Endothelial cell of umbilical vein (primary cell): ENCODE results near the gene VSIG10L2. TPM values are rescaled to one million over a fixed set of nuclear protein-coding genes. Genes with fewer than 3 reads are reported as not detected.

ENCODE experiments used
- BruUV-seq: library from RNA; stranded (reverse); fragments of 400-500 nt; replicated peaks from 2 replicates; lab custom pipeline; 2021; lab: Mats Ljungman, UMichigan
- CTCF ChIA-PET: fragments of 300-600, 350-600 bp; sonication (Branson Sonifier 250); formaldehyde crosslinking; loops from one replicate; lab custom pipeline; 2021; ENCODE audit warnings: antibody characterized with exemption, inconsistent platforms; lab: Charles Lee
- POLR2A ChIA-PET: fragments of 300-600, 350-600 bp; sonication (Branson Sonifier 250); formaldehyde crosslinking; loops from one replicate; lab custom pipeline; 2021; ENCODE audit warnings: antibody characterized with exemption, inconsistent platforms; lab: Charles Lee
- DNase-seq: peaks from one replicate; pipeline ENCODE4 v3.0.0-alpha.2; 2011; ENCODE audit warnings: low read depth, low spot score
- FAIRE-seq: peaks from 2 replicates; lab custom pipeline; 2011; peaks lifted over from hg19 to GRCh38; lab: Jason Lieb, UNC
- H2AFZ ChIP-seq: 2 replicates; pipeline ENCODE4 v1.6.0; 2012; ENCODE audit warnings: low read depth, low read length, control low read depth, inconsistent platforms
- H3K27ac ChIP-seq: 2 replicates; pipeline ENCODE4 v1.5.1; 2011; ENCODE audit warnings: low read depth, mild to moderate bottlenecking, control low read depth, low read length, moderate library complexity; ENCODE audit not compliant: insufficient read depth
- H3K27me3 ChIP-seq, 2 experiments: 2 replicates each; pipeline versions ENCODE4 v1.6.0 to v1.6.1; 2011; ENCODE audit warnings: low read length in 2 of 2, mixed read lengths in 1 of 2; ENCODE audit not compliant: control insufficient read depth in 2 of 2, insufficient read depth in 2 of 2
- H3K36me3 ChIP-seq, 2 experiments: 2 replicates in 1 of 2; 3 replicates in 1 of 2; pipeline ENCODE4 v1.5.1; 2011; ENCODE audit warnings: low read length in 2 of 2, mild to moderate bottlenecking in 1 of 2, moderate library complexity in 1 of 2; ENCODE audit not compliant: control insufficient read depth in 2 of 2, insufficient read depth in 2 of 2; ENCODE audit errors: extremely low read depth in 1 of 2
- H3K4me1 ChIP-seq: 3 replicates; pipeline ENCODE4 v1.5.1; 2011; ENCODE audit warnings: mild to moderate bottlenecking, low read length; ENCODE audit not compliant: control insufficient read depth, insufficient read depth; ENCODE audit errors: extremely low read depth
- H3K4me2 ChIP-seq: 2 replicates; pipeline ENCODE4 v1.6.1; 2011; ENCODE audit warnings: low read length, control low read depth, mixed read lengths; ENCODE audit not compliant: insufficient read depth
- H3K4me3 ChIP-seq, 3 experiments: fragments of 200-600 bp in 1 of 3; sonication (generic), shearing (Covaris generic) in 1 of 3; replicated peaks in 1 of 3; 2 replicates each; pipeline ENCODE4 v1.5.1; 2011 to 2016; ENCODE audit warnings: control low read depth in 3 of 3, low read length in 3 of 3, mild to moderate bottlenecking in 2 of 3, inconsistent platforms in 1 of 3, low read depth in 1 of 3, moderate library complexity in 1 of 3; ENCODE audit not compliant: insufficient read depth in 1 of 3
- H3K79me2 ChIP-seq: 2 replicates; pipeline ENCODE4 v1.6.0; 2012; ENCODE audit warnings: low read length, inconsistent platforms; ENCODE audit not compliant: control insufficient read depth, insufficient read depth
- H3K9ac ChIP-seq: replicated peaks from 2 replicates; pipeline ENCODE3; 2011; ENCODE audit warnings: low read length, control low read depth; ENCODE audit not compliant: insufficient read depth; ENCODE audit errors: extremely low read depth
- H3K9me1 ChIP-seq: replicated peaks from 3 replicates; pipeline ENCODE4 v1.6.0; 2011; ENCODE audit warnings: mild to moderate bottlenecking, low read length; ENCODE audit not compliant: control insufficient read depth, insufficient read depth; ENCODE audit errors: extremely low read depth
- H3K9me3 ChIP-seq: replicated peaks from 2 replicates; pipeline ENCODE4 v1.5.1; 2012; ENCODE audit warnings: low read length, inconsistent platforms; ENCODE audit not compliant: control insufficient read depth, insufficient read depth
- H4K20me1 ChIP-seq: replicated peaks from 2 replicates; pipeline ENCODE3; 2011; ENCODE audit warnings: mild to moderate bottlenecking, low read length; ENCODE audit not compliant: control insufficient read depth, insufficient read depth; ENCODE audit errors: extremely low read depth
- EZH2 ChIP-seq: IDR thresholded peaks from 2 replicates; pipeline ENCODE4 v1.6.1; 2012; ENCODE audit warnings: borderline replicate concordance, low read depth, mild to moderate bottlenecking, moderate library complexity, low read length, inconsistent platforms; ENCODE audit not compliant: severe bottlenecking
- FOS ChIP-seq: IDR thresholded peaks from 2 replicates; pipeline ENCODE4 v1.6.1; 2011; ENCODE audit warnings: mild to moderate bottlenecking, low read length, moderate library complexity, borderline replicate concordance; ENCODE audit not compliant: insufficient read depth
- GATA2 ChIP-seq: IDR thresholded peaks from 2 replicates; pipeline ENCODE4 v1.7.0; 2011; ENCODE audit warnings: low read depth, mild to moderate bottlenecking, moderate library complexity, mixed read lengths, low read length; ENCODE audit not compliant: insufficient read length, insufficient read depth
- JUN ChIP-seq: IDR thresholded peaks from 2 replicates; pipeline ENCODE4 v1.6.1; 2011; ENCODE audit warnings: borderline replicate concordance, low read depth; ENCODE audit not compliant: insufficient read length, insufficient read depth
- MAX ChIP-seq: IDR thresholded peaks from 2 replicates; pipeline ENCODE4 v1.6.1; 2011; ENCODE audit not compliant: insufficient read depth, insufficient read length
- MYC ChIP-seq: IDR thresholded peaks from one replicate; pipeline ENCODE4 v1.6.1; 2011; ENCODE audit warnings: mild to moderate bottlenecking, low read depth, low read length
- POLR2A ChIP-seq: IDR thresholded peaks from 2 replicates; pipeline ENCODE4 v1.6.1; 2012; ENCODE audit warnings: low read depth, mild to moderate bottlenecking, control low read depth, low read length
- POLR2AphosphoS5 ChIP-seq: IDR thresholded peaks from 2 replicates; pipeline ENCODE4 v1.6.1; 2012; ENCODE audit warnings: low read depth, mild to moderate bottlenecking, control low read depth, low read length, moderate library complexity; ENCODE audit not compliant: insufficient read depth
- dilution Hi-C: fragments of 300-500 bp; cut with MboI; formaldehyde crosslinking; loops from one replicate; pipeline ENCODE4 v1.15.0; 2019; ENCODE audit warnings: low sequenced_read_pairs; ENCODE audit not compliant: extremely low pct_ligation_motif_present
- intact Hi-C: fragments of 100-400 bp; cut with micrococcal nuclease; formaldehyde crosslinking; loops from one replicate; pipeline ENCODE4 v1.10.0; 2022
- polyA plus RNA-seq, 4 experiments: library from polyadenylated mRNA; depleted of rRNA in 3 of 4; stranded (reverse) in 3 of 4; unstranded in 1 of 4; fragments of >200 nt; gene quantifications; 2 replicates each; pipeline versions ENCODE4 v1.2.1 to v1.2.3, GENCODE V29; 2011 to 2012; ENCODE audit warnings: missing spikeins in 1 of 4
- total RNA-seq: library from RNA; stranded (reverse); gene quantifications from 2 replicates; pipeline ENCODE4 v1.2.3, GENCODE V29; 2021
- TF ChIP-seq, protein P1 (sequence below), 2 donors: IDR thresholded peaks; 1 replicate in 1 of 2; 2 replicates in 1 of 2; pipeline ENCODE4 v1.5.1; 2011; ENCODE audit warnings: low read length in 2 of 2, mild to moderate bottlenecking in 2 of 2, moderate library complexity in 2 of 2, control low read depth in 1 of 2, inconsistent platforms in 1 of 2, low read depth in 1 of 2; ENCODE audit not compliant: insufficient read depth in 1 of 2; ENCODE audit errors: extremely low read depth in 1 of 2

The VSIG10L2 gene
- total and polyA plus RNA-seq, 2 donors (not counting 3 experiments of a cell fraction or from before 2014, with no cell fraction given): not detected

DNA sequence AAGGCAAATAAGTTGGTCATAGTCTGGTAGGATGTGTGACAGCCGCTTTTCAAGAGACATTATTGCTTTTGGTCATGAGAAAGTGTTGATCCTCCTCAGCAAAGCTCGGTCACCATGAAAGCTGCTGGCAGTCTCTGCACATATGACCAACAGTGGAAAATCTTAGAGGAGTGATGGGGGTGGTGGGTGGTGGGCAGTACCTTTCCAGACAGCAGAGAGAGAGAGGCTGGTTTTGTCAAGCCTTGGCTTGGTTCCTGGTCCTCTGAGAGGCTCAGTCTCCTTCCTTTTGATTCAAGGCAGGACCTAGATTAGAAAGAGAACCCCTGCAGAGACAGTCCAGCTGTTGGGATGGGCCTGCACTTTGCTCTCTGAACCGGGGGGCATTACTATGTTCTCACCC is 20.0 kb upstream of the VSIG10L2 start:
- Histone ChIP-seq H3K79me2 (no peaks in the 10 kb centered on the region), H3K9me3 (no peaks in the 10 kb centered on the region), H3K9ac (no peak overlapping the region), H3K4me3 (no peak overlapping the region), H3K27ac (no peak overlapping the region), H4K20me1 (no peaks in the 10 kb centered on the region), H3K4me1 (no peaks in the 10 kb centered on the region), H3K9me1 (no peaks in the 10 kb centered on the region), H3K4me2 (no peak overlapping the region), H2AFZ (no peak overlapping the region), H3K36me3 (no peaks in the 10 kb centered on the region), H3K27me3 (peaks cover 2 to 7% of the 10 kb centered on the region in 2 experiments)
- no peak for DNase-seq
- dilution Hi-C loops: no loop called here
- no peak for FAIRE-seq
- POLR2A ChIA-PET: no interaction called here
- TF ChIP-seq MAX: no peak
- no peak for TF ChIP-seq FOS
- TF ChIP-seq EZH2: no peak
- no peak for TF ChIP-seq POLR2A
- TF ChIP-seq, protein P1, sequence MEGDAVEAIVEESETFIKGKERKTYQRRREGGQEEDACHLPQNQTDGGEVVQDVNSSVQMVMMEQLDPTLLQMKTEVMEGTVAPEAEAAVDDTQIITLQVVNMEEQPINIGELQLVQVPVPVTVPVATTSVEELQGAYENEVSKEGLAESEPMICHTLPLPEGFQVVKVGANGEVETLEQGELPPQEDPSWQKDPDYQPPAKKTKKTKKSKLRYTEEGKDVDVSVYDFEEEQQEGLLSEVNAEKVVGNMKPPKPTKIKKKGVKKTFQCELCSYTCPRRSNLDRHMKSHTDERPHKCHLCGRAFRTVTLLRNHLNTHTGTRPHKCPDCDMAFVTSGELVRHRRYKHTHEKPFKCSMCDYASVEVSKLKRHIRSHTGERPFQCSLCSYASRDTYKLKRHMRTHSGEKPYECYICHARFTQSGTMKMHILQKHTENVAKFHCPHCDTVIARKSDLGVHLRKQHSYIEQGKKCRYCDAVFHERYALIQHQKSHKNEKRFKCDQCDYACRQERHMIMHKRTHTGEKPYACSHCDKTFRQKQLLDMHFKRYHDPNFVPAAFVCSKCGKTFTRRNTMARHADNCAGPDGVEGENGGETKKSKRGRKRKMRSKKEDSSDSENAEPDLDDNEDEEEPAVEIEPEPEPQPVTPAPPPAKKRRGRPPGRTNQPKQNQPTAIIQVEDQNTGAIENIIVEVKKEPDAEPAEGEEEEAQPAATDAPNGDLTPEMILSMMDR (IDR thresholded peaks at IDR 0.05; ENCODE audit: extremely low read depth in 1 of 2, insufficient read depth in 1 of 2, low read depth in 1 of 2, low read length in 2 of 2): no peak
- no TSS peak for BruUV-seq
- intact Hi-C loops: loop anchor here (10.0 kb wide), 1 partner anchor 339 kb away; the partner anchor contains the start of genes FOXRED1 and SRPRA
- CTCF ChIA-PET: interaction anchor here (5.1 kb wide), 1 partner anchor 267 kb away, joined by 113 read pairs; no protein-coding TSS in a partner anchor

GRCh38 chr11:125926682-125927081 is 19.2 kb upstream of the VSIG10L2 start:
- H3K4me1 ChIP-seq: no peaks in the 10 kb centered on the region
- intact Hi-C loops (loop anchor here (10.0 kb wide), 1 partner anchor 338 kb away; the partner anchor contains the start of genes FOXRED1 and SRPRA), dilution Hi-C loops (no loop called here)
- H3K27ac ChIP-seq: no peak overlapping the region
- H2AFZ ChIP-seq: no peak overlapping the region
- FAIRE-seq: no peak
- DNase-seq: no peak
- ChIA-PET CTCF (no interaction called here), POLR2A (no interaction called here)
- TF ChIP-seq GATA2: no peak
- TF ChIP-seq MAX: no peak
- no peak for TF ChIP-seq MYC
- TF ChIP-seq POLR2AphosphoS5: no peak
- TF ChIP-seq, protein P1 (IDR thresholded peaks at IDR 0.05; ENCODE audit: extremely low read depth in 1 of 2, insufficient read depth in 1 of 2, low read depth in 1 of 2, low read length in 2 of 2): no peak
- no peak for TF ChIP-seq POLR2A
- TF ChIP-seq EZH2: no peak
- TF ChIP-seq FOS: no peak
- no peak for TF ChIP-seq JUN
- H3K9ac ChIP-seq: no peak overlapping the region
- H3K9me1 ChIP-seq: no peaks in the 10 kb centered on the region
- H3K9me3 ChIP-seq: no peaks in the 10 kb centered on the region
- H3K4me2 ChIP-seq: no peak overlapping the region
- no peaks in the 10 kb centered on the region for H3K79me2 ChIP-seq
- H3K4me3 ChIP-seq: no peak overlapping the region
- no TSS peak for BruUV-seq
- H3K36me3 ChIP-seq: no peaks in the 10 kb centered on the region
- H4K20me1 ChIP-seq: no peaks in the 10 kb centered on the region
- peaks cover 2 to 8% of the 10 kb centered on the region in 2 experiments for H3K27me3 ChIP-seq
